NCI-H345 treated with DMSO at 0.1 percent for 48 hours (cell line): ENCODE results near the gene TAOK3.

Experiments used
- DNase-seq: peaks from one replicate; lab custom pipeline; 2025; ENCODE audit not compliant: unreplicated experiment; lab: John Stamatoyannopoulos, UW

TAOK3 gene

GRCh38 chr12:118102609-118103008, 270.1 kb downstream of the TAOK3 start:
- DNase-seq, result no peak

GRCh38 chr12:118102070-118102469, 270.6 kb downstream of the TAOK3 start:
- DNase-seq, result no peak

- DNase-seq, result no peak
These were observed 271.7 kb downstream of the TAOK3 start for GRCh38 chr12:118101051-118101450.
